Smooth muscle cell (in vitro differentiated cells): ENCODE data around the gene COPG2. TPM values are rescaled to one million over a fixed set of nuclear protein-coding genes. Genes with fewer than 3 reads are reported as not detected.

Experiments
- DNase-seq: peaks from one replicate; lab custom pipeline; 2025; ENCODE audit not compliant: unreplicated experiment; lab: John Stamatoyannopoulos, UW
- H2AFZ ChIP-seq: fragments of 200-600 bp; sonication (generic); 2 replicates; pipeline ENCODE4 v1.6.0; 2016; ENCODE audit warnings: antibody characterized with exemption, low read depth, mild to moderate bottlenecking
- H3F3A ChIP-seq: fragments of 200-600 bp; sonication (generic); 2 replicates; pipeline ENCODE4 v1.6.0; 2017; ENCODE audit warnings: antibody characterized with exemption, low read depth
- H3K27ac ChIP-seq: fragments of 200-600 bp; sonication (generic); 2 replicates; pipeline ENCODE4 v1.5.1; 2016; ENCODE audit warnings: low read depth, mild to moderate bottlenecking
- H3K27me3 ChIP-seq: fragments of 200-600 bp; sonication (generic); 2 replicates; pipeline ENCODE4 v1.6.1; 2016; ENCODE audit warnings: low read depth, mild to moderate bottlenecking
- H3K36me3 ChIP-seq: fragments of 200-600 bp; sonication (generic); 2 replicates; pipeline ENCODE4 v1.5.1; 2016; ENCODE audit warnings: low read depth
- H3K4me1 ChIP-seq: fragments of 200-600 bp; sonication (generic); 2 replicates; pipeline ENCODE4 v1.5.1; 2016; ENCODE audit warnings: low read depth
- H3K4me2 ChIP-seq: fragments of 200-600 bp; sonication (generic); 2 replicates; pipeline ENCODE4 v1.6.0; 2016; ENCODE audit warnings: mild to moderate bottlenecking
- H3K4me3 ChIP-seq: fragments of 200-600 bp; sonication (generic); 2 replicates; pipeline ENCODE4 v1.5.1; 2016; ENCODE audit warnings: mild to moderate bottlenecking
- H3K79me2 ChIP-seq: fragments of 200-600 bp; sonication (generic); 2 replicates; pipeline ENCODE4 v1.6.0; 2016; ENCODE audit warnings: low read depth, mild to moderate bottlenecking
- H3K9ac ChIP-seq: fragments of 200-600 bp; sonication (generic); 2 replicates; pipeline ENCODE4 v1.6.0; 2016; ENCODE audit warnings: low read depth
- H3K9me3 ChIP-seq: fragments of 200-600 bp; sonication (generic); replicated peaks from 2 replicates; pipeline ENCODE4 v1.5.1; 2016; ENCODE audit warnings: low read depth
- H4K20me1 ChIP-seq: fragments of 200-600 bp; sonication (generic); 2 replicates; pipeline ENCODE4 v1.6.0; 2016; ENCODE audit warnings: low read depth
- WGBS: methylation state at CpG from one replicate; pipeline ENCODE4 v1.1.7; 2016; ENCODE audit warnings: low lambda C conversion rate; 5-methylcytosine and 5-hydroxymethylcytosine counted together
- polyA plus RNA-seq: library from polyadenylated mRNA; unstranded; fragments of >200 nt; fragmentation: Nextera tagmentation; extraction: Ambion mirVana; gene quantifications from 2 replicates; pipeline ENCODE4 v1.2.1, GENCODE V29; 2016
- total RNA-seq: library from RNA; depleted of rRNA; stranded (reverse); fragments of >200 nt; gene quantifications from 2 replicates; pipeline ENCODE4 v1.2.3, GENCODE V29; 2014
- TF ChIP-seq, protein P1 (sequence below): fragments of 200-600 bp; sonication (generic); IDR thresholded peaks from 2 replicates; pipeline ENCODE4 v1.5.1; 2017; ENCODE audit warnings: borderline replicate concordance, mild to moderate bottlenecking, antibody characterized with exemption; ENCODE audit not compliant: insufficient read depth, poor library complexity, severe bottlenecking

The COPG2 gene
- total and polyA plus RNA-seq, 2 experiments from 2014 or later = 5.6 to 39.8 TPM

GRCh38 chr7:130471974-130472373 lies 196.6 kb downstream of the COPG2 start:
- H3K4me2 ChIP-seq = no peak overlapping the region
- peaks cover 7% of the 10 kb centered on the region for H3K4me1 ChIP-seq
- WGBS = 66% methylated on average over 2 of the region's 2 CpGs
- H3K27ac ChIP-seq = no peak overlapping the region
- no peaks in the 10 kb centered on the region for H3K79me2 ChIP-seq
- no peaks in the 10 kb centered on the region for H3K36me3 ChIP-seq
- no peak for DNase-seq
- no peak overlapping the region for H2AFZ ChIP-seq
- H3K9ac ChIP-seq = no peak overlapping the region
- H3K9me3 ChIP-seq = no peaks in the 10 kb centered on the region
- H4K20me1 ChIP-seq = no peaks in the 10 kb centered on the region
- no peaks in the 10 kb centered on the region for H3K27me3 ChIP-seq
- no peak overlapping the region for H3K4me3 ChIP-seq
- H3F3A ChIP-seq = no peaks in the 10 kb centered on the region
- TF ChIP-seq, protein P1, sequence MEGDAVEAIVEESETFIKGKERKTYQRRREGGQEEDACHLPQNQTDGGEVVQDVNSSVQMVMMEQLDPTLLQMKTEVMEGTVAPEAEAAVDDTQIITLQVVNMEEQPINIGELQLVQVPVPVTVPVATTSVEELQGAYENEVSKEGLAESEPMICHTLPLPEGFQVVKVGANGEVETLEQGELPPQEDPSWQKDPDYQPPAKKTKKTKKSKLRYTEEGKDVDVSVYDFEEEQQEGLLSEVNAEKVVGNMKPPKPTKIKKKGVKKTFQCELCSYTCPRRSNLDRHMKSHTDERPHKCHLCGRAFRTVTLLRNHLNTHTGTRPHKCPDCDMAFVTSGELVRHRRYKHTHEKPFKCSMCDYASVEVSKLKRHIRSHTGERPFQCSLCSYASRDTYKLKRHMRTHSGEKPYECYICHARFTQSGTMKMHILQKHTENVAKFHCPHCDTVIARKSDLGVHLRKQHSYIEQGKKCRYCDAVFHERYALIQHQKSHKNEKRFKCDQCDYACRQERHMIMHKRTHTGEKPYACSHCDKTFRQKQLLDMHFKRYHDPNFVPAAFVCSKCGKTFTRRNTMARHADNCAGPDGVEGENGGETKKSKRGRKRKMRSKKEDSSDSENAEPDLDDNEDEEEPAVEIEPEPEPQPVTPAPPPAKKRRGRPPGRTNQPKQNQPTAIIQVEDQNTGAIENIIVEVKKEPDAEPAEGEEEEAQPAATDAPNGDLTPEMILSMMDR = no peak

DNA sequence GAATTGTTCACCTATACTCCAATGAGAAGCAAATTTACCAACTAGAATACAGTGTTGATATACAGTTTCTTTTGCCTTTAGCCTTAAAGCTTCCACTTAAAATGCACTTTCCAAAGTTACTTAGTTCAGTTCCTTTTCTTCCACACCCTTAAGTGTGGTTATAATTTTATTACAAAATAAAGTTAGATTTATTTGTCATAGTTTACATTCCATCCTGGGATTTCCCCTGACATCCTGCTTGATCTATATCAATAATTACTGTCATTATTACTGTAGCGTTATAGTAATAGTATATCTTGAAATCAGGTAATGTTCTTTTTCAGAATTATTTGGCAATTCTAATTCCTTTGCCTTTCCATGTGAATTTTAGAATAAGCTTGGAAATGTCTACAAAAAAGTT lies 199.9 kb downstream of the COPG2 start:
- H3K27ac ChIP-seq = no peak overlapping the region
- 91% methylated on average over 1 of the region's 1 CpG for WGBS
- no peak overlapping the region for H2AFZ ChIP-seq
- H3K27me3 ChIP-seq = no peaks in the 10 kb centered on the region
- no peak overlapping the region for H3K4me3 ChIP-seq
- no peaks in the 10 kb centered on the region for H3F3A ChIP-seq
- no peaks in the 10 kb centered on the region for H4K20me1 ChIP-seq
- TF ChIP-seq, protein P1 = no peak
- H3K4me2 ChIP-seq = no peak overlapping the region
- H3K9me3 ChIP-seq = no peaks in the 10 kb centered on the region
- no peak for DNase-seq
- H3K4me1 ChIP-seq = no peaks in the 10 kb centered on the region
- H3K9ac ChIP-seq = no peak overlapping the region
- H3K79me2 ChIP-seq = no peaks in the 10 kb centered on the region
- no peaks in the 10 kb centered on the region for H3K36me3 ChIP-seq

DNA sequence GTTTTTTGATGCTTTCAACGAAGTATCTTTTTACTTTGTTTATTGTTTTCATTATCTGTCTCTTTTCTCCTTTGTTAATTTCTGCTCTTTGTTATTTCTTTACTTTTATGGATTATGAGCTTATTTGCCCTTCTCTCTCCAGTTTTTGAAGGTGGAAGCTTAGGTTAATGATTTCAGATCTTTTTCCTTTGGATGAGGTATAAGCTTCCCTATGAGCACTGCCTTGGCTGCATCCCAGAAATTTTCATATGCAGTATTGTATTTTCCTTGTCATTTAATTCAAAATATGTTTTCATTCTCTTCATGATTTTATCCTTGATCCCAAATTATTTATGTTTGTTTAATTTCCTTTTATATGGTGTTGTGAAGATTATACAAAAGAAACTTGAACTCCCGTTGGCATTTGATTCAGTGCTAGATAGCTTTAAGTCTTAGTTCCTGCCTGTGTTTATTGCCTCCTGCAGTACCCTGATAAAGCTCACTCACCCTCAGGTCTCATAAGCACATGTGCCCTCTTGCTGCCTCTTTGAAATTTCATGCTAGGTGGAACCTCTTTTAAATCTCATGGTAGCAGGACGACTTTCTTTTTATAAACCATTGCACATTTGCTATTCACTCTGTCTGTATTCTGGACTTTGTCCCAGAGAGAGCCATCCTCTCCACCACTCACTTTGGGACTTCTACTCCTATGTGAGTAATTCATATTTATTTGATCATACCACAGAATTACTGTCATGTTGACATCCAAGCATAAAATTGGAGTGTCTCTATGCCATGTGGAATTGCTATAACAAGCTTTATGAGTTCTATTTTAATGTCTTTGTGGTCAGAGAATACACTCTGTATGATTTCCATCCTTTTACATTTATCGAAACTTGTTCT lies 204.8 kb downstream of the COPG2 start:
- Histone ChIP-seq H3K4me3 (no peak overlapping the region), H2AFZ (no peak overlapping the region), H3K9me3 (peaks cover 9% of the 10 kb centered on the region), H3K9ac (no peak overlapping the region), H3K27me3 (no peaks in the 10 kb centered on the region), H3K36me3 (no peaks in the 10 kb centered on the region), H3K4me2 (no peak overlapping the region), H3K79me2 (no peaks in the 10 kb centered on the region), H3F3A (no peaks in the 10 kb centered on the region), H3K4me1 (no peaks in the 10 kb centered on the region), H3K27ac (no peak overlapping the region), H4K20me1 (no peaks in the 10 kb centered on the region)
- TF ChIP-seq, protein P1 = no peak
- no peak for DNase-seq
- 74% methylated on average over 4 of the region's 4 CpGs for WGBS

GRCh38 chr7:130461272-130461671 lies 207.3 kb downstream of the COPG2 start:
- TF ChIP-seq, protein P1 = no peak
- no peak for DNase-seq
- H3K9ac ChIP-seq = no peak overlapping the region
- H3F3A ChIP-seq = no peaks in the 10 kb centered on the region
- H4K20me1 ChIP-seq = no peaks in the 10 kb centered on the region
- H3K79me2 ChIP-seq = no peaks in the 10 kb centered on the region
- no peak overlapping the region for H3K4me3 ChIP-seq
- no peak overlapping the region for H3K4me2 ChIP-seq
- H3K4me1 ChIP-seq = no peaks in the 10 kb centered on the region
- H3K9me3 ChIP-seq = peaks cover 11% of the 10 kb centered on the region
- H3K36me3 ChIP-seq = no peaks in the 10 kb centered on the region
- no peak overlapping the region for H2AFZ ChIP-seq
- H3K27ac ChIP-seq = no peak overlapping the region
- no peaks in the 10 kb centered on the region for H3K27me3 ChIP-seq
- 72% methylated on average over 2 of the region's 2 CpGs for WGBS
